ENCODE measurements around the gene BET1.

BET1 gene

GRCh38 chr7:93958216-93958615 lies 45.9 kb downstream of the BET1 start:
- no peak for DNase-seq (ENCODE audit: low read depth in 2 of 2)

- DNase-seq (ENCODE audit: low read depth in 2 of 2): no peak
Observed at GRCh38 chr7:93957767-93958166, 46.4 kb downstream of the BET1 start.

- no peak for DNase-seq (ENCODE audit: low read depth in 2 of 2)
Observed at GRCh38 chr7:93955304-93955703, 48.9 kb downstream of the BET1 start.

GRCh38 chr7:93949423-93949822 lies 54.7 kb downstream of the BET1 start:
- DNase-seq (ENCODE audit: low read depth in 2 of 2): no peak

GRCh38 chr7:93948873-93949272 lies 55.3 kb downstream of the BET1 start:
- DNase-seq (ENCODE audit: low read depth in 2 of 2): no peak

- DNase-seq (ENCODE audit: low read depth in 2 of 2): no peak
Observed at GRCh38 chr7:93948106-93948505, 56.0 kb downstream of the BET1 start.

- no peak for DNase-seq (ENCODE audit: low read depth in 2 of 2)
Observed at GRCh38 chr7:93945756-93946535, 58.2 kb downstream of the BET1 start.

- no peak for DNase-seq (ENCODE audit: low read depth in 2 of 2)
Observed at GRCh38 chr7:93945083-93945482, 59.1 kb downstream of the BET1 start.

- DNase-seq (ENCODE audit: low read depth in 2 of 2): no peak
Observed at GRCh38 chr7:93944673-93945072, 59.5 kb downstream of the BET1 start.

GRCh38 chr7:93943816-93944540 lies 60.2 kb downstream of the BET1 start:
- no peak for DNase-seq (ENCODE audit: low read depth in 2 of 2)

All from stimulated activated CD8-positive, alpha-beta memory T cell treated with anti-CD3 and anti-CD28 coated beads, Interleukin-7, amount 100 ng/mL, for 4 hours (primary cell).